Suppressor macrophage (primary cell): ENCODE results near the gene CYP4V2.
A peak's percentile ranks its signal among the peaks of the same experiment; 100 is the strongest.

Experiments used
- DNase-seq, 4 experiments: peaks; one replicate each; pipeline ENCODE4 v3.0.0-alpha.2; 2020 to 2022

The CYP4V2 gene

GRCh38 chr4:186189656-186190055 is 1.7 kb upstream of the CYP4V2 start:
- no peak for DNase-seq

DNA sequence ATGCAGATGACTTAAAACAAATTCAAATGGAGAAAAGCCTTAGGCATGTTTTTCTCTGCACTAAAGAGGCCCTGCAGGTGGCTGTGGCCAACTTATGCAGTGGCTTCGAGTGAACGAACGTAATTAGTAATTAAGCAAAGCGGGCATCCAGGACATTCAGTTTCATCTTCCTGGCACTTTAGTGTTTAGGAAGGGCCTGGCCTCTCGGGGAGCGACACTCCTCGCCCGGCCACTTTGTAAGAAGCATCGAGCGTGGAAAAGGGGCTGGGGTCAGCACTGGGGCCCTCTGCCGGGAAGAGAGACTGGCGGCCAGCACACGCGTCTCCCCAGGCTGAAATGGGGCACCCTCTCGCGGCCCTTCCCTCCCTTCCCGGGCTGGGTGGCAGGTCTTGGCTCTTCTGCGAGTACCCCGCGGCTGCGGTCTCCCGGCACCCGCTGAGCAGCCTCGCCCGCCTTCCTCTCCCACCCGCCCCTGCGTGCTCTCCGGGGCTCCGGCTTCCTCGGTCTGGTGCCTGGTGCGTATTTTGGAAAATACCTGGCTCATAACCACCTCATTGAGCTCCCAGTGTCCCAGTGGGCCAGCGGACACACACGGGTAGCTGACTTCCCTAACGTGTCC is 677 bp upstream of the CYP4V2 start:
- DNase-seq: no peak

GRCh38 chr4:186192066-186192612 is 772 bp downstream of the CYP4V2 start:
- DNase-seq: peak; percentile 60 to 81 (median 72)

- DNase-seq: no peak
These were observed 2.5 kb downstream of the CYP4V2 start for GRCh38 chr4:186193851-186194250.

DNA sequence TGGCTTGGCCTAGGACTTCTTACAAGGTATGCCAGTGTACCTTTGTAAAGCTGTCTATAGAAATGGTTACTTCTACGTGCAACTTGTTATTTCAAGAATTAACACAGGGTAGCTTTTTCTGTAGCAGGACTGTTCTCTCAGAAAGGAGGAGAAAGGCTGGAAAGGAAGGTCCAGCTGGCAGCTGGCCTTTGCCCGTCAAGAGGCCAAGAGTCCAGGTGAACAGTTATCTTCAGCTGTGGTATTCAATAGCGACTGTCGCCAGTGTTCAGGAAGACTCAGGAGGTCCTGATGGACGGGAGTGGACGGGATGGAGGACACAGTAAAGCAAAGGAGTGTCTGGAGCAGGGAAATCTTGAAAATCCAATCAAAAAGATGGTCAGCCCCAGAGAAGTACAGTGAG is 4.7 kb downstream of the CYP4V2 start:
- no peak for DNase-seq

DNA sequence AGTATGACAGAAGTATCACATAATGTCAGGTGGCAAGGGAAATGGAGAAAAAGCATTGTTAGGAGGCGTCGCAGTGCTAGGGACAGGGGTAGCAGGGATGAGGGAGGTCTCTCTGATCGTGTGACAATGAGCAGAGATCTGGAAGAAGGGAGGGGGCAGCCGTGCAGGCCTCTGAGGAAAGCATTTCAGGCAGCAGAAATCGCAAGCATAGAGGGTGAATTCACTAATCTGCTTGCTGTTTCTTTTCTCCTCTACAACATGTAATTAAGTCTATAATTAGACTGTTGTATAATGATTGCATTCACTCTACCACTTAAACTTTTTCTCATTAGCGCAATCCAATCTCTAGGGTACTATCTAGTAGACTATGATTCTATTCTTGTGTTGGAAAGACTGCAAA is 9.1 kb downstream of the CYP4V2 start:
- DNase-seq: no peak

GRCh38 chr4:186201010-186201409 is 9.6 kb downstream of the CYP4V2 start:
- no peak for DNase-seq

GRCh38 chr4:186201535-186202230 is 10.3 kb downstream of the CYP4V2 start:
- peak; percentile 37 to 60 (median 54) for DNase-seq

- DNase-seq: no peak
These were observed 11.2 kb downstream of the CYP4V2 start for GRCh38 chr4:186202490-186203140.

DNA sequence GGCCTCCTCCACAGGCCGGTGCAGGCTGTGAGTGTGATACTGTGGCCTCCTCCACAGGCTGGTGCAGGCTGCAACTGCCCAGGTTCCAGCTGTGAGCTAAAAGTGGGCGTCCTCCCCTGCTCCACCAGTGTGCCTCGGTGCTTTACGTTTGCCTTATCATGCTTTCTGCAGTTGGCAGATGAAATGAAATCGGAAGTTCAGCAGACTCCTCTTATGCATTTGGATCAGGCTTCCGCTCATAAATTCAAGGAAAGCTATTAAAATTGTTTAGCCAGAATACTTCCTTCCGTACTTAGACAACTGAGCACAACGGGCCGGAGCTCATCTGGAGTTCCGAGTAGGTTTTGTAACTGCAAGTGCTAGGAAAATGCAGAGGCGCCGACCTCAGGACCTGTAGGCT is 12.0 kb downstream of the CYP4V2 start:
- peak in 1 of 4 experiments; percentile 12 for DNase-seq

- peak in 2 of 4 experiments; percentile 22 to 66 for DNase-seq
These were observed 12.8 kb downstream of the CYP4V2 start for GRCh38 chr4:186204103-186204559.

- no peak for DNase-seq
These were observed 13.3 kb downstream of the CYP4V2 start for GRCh38 chr4:186204686-186205085.

DNA sequence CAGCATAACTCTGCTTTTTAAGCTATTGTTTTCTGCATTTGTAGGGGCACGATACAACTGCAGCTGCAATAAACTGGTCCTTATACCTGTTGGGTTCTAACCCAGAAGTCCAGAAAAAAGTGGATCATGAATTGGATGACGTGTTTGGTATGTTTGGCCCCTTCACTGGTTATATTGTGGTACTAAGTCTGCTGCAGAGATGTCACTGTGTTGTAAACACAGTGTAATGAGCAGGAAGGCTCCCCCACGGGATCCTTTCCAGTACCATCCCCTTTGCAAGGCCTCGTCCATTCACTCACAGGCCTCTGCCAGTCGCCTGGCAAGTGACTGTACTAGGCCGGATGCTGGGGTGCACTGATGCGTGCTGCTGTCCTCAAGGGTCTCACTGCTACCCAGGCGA is 13.8 kb downstream of the CYP4V2 start:
- DNase-seq: no peak

DNA sequence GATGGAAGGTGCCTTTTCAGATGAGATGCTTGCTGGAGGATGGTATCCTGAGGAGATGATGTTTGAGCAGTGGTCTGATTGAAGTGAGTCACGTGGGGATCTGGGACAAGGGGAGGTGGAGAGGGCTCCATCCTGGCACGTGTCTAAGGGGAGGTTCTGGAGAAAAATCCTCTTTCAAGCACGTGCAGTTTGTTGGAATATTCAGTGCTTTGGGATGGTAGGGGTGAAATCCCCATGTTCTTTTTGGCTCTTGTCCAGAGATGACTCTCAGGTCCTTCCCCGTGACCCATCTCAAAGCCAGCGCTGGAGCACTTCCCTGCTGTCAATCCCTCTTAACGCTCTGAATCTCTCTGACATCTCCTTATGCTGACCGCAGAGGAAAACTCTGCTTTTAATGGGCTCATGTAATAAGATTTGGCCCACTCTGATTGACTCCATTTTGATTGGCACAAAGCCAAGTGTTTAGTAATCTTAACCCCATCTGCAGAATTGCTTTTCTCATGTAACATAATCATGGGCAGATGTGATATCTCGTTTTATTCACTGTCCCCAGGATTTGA is 25.2 kb downstream of the CYP4V2 start:
- no peak for DNase-seq

DNA sequence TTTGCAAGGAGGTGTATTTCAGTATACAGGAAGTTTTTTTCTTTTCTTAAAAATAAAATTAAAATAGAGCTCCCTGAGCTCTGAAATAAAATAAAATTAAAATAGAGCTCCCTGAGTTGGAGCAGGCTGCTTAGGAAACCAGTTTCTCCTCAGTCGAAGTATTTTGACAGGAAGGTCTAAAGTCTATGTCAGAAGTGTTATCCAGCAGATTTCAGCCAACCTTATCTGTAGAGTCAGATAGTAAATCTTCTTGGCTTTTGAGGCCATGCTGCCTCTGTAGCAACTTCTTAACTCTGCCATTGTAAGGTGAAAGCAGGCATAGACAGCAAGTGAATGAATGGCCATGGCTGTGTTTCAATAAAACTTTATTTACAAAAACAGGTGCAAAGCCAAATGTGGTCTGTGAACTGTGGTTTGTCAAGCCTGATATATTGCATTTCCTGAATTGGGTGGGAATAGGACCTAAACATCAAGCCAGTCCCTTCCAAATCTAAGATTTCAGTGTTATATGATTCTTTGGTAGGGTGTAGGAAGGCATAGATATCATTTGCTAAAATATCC is 26.4 kb downstream of the CYP4V2 start:
- DNase-seq: no peak

DNA sequence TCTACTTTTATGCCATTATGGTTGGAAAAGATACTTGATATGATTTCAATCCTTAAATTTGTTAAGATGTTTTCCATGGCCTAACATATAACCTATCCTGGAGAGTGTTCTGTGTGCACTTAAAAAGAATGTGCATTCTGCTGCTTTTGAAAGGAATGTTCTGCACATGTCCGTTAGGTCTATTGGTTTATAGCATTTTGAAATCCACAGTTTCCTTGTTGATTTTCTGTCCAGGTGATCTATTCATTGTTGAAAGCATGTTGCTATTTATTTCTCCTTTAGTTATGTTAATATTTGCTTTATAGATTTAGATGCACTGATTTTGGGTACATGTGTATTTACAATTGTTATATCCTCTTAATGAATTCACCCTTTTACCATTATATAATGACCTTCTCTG is 30.3 kb downstream of the CYP4V2 start:
- DNase-seq: no peak

DNA sequence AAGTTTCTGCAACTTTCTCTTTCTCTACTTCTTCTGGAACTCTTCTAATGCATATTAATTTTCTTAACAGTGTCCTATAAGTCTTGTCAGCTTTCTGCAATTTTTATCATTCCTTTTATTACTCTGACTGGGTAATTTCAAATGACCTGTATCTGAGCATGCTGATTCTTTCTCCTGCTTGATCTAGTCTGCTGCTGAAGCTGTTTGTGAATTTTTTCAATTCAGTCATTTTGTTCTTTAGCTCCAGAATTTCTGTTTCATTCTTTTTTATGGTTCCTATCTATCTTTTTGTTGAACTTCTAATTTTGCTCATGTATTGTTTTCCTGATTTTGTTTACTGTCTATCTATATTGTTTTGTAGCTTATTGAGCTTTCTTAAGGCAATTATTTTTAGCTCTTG is 34.5 kb downstream of the CYP4V2 start:
- DNase-seq: no peak

DNA sequence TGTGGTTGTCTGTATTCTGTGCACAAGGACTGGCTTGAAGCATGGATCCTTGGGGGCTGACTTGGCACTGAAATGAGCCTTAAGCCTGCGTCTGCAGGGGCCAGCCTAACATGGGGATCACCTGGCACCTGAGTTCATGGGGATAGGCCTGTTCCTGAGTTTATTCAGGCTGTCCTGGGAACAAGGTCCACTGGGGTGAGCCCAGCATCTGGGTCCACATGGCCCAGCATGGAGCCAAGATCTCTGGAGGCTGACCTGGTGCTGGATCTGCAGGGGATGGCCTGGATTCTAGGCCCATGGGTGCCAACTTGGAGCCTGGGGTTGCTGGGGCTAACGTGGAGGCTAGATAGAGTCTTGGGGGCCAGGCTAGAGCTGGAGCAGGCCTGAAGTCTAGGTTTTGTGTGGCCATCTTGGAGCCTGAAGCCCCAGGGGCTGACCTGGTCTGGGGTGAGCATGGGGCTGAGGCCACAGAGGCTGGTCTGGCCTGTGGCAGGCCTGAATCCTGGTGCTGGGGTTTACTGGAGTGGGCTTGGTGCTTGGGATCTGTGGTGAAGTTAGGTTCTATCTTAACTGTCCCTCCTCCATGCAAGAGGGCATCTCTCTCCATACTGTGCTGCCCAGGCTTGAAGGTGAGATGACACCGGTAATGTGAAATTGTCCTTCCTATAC is 35.3 kb downstream of the CYP4V2 start:
- no peak for DNase-seq

DNA sequence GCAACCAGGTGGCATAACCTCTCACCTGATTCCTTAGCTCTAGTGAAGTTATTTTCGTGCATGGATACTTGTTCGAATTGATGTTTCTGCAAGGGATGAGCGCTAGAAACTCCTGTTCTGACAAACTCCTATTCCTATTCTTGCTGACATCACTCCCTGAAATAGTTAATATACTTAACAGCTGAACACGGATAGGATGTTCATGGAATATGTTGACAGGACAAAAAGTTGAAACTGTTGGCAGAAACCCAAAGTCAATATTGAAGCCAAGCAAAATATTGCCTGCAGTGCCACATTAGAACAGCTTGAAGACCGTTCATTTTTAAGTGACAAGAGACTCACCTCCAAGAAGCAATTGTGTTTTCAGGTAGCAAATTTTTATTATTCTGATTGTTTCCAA is 35.9 kb downstream of the CYP4V2 start, which contains the start of gene KLKB1:
KLKB1 (plus strand) TSS at position 287 of the 400 bp plus-strand sequence. CDS start 689 bp downstream, outside the sequence.
- no peak for DNase-seq

GRCh38 chr4:186227744-186228513 is 36.6 kb downstream of the CYP4V2 start:
- DNase-seq: no peak

GRCh38 chr4:186228514-186228894 is 37.1 kb downstream of the CYP4V2 start:
- DNase-seq: no peak
